BE2C (cell line): ENCODE results near the gene NCOA7.
"Not testable (repeated sequence)": the region's sequence is repeated elsewhere in the genome, so short reads cannot be mapped to it uniquely, and the experiment has no call there.

Experiments
- DNase-seq: peaks from one replicate; pipeline ENCODE4 v3.0.0-alpha.2; 2020
- H3K27me3 ChIP-seq: fragments of 250-450 bp; sonication (Bioruptor Pico); 2 replicates; pipeline ENCODE4 v1.5.1; 2020; ENCODE audit warnings: mild to moderate bottlenecking
- H3K36me3 ChIP-seq: fragments of 250-450 bp; sonication (Bioruptor Pico); 2 replicates; pipeline ENCODE4 v1.5.1; 2020; ENCODE audit warnings: mild to moderate bottlenecking
- H3K4me1 ChIP-seq: fragments of 250-450 bp; sonication (Bioruptor Pico); 2 replicates; pipeline ENCODE4 v1.5.1; 2020
- H3K4me3 ChIP-seq: 2 replicates; pipeline ENCODE4 v1.5.1; 2011; ENCODE audit warnings: low read depth, low read length
- H3K9me3 ChIP-seq: fragments of 250-450 bp; sonication (Bioruptor Pico); 2 replicates; pipeline ENCODE4 v1.5.1; 2020
- TF ChIP-seq, protein P1 (sequence below): IDR thresholded peaks from 2 replicates; pipeline ENCODE4 v1.5.1; 2012; ENCODE audit warnings: mild to moderate bottlenecking, low read depth, low read length

The NCOA7 gene

DNA sequence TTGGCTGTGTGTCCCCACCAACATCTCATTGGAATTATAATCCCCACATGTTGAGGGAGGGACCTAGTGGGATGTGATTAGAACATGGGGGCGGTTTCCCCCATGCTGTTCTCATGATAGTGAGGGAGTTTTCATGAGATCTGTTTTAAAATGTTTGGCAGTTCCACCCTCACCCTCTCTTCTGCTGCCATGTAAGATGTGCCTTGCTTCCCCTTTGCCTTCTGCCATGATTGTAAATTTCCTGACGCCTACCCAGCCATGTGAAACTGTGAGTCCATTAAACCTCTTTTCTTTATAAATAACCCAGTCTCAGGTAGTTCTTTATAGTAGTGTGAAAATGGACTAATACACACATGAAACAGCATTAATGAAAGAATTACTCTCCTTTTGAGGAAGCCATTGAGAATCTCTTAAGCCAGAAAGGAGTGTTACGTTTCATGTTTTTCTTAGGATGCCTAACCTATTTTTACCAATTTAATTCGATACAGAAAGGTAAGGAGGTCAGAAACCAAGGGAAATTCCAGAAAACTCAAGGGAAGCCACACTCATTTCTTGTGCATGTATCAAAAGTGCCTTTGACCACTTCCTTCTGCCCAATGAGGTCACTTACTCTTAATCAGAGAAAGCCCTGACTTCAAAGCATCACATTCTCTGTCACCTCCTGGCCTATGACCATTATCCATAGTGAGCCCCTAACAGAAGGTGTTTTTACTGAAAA, 141.1 kb downstream of the NCOA7 start:
- Histone ChIP-seq H3K4me1 (no peaks in the 10 kb centered on the region), H3K9me3 (no peaks in the 10 kb centered on the region), H3K27me3 (no peaks in the 10 kb centered on the region), H3K36me3 (peaks cover 49% of the 10 kb centered on the region), H3K4me3 (no peak overlapping the region)
- DNase-seq: no peak
- TF ChIP-seq, protein P1, sequence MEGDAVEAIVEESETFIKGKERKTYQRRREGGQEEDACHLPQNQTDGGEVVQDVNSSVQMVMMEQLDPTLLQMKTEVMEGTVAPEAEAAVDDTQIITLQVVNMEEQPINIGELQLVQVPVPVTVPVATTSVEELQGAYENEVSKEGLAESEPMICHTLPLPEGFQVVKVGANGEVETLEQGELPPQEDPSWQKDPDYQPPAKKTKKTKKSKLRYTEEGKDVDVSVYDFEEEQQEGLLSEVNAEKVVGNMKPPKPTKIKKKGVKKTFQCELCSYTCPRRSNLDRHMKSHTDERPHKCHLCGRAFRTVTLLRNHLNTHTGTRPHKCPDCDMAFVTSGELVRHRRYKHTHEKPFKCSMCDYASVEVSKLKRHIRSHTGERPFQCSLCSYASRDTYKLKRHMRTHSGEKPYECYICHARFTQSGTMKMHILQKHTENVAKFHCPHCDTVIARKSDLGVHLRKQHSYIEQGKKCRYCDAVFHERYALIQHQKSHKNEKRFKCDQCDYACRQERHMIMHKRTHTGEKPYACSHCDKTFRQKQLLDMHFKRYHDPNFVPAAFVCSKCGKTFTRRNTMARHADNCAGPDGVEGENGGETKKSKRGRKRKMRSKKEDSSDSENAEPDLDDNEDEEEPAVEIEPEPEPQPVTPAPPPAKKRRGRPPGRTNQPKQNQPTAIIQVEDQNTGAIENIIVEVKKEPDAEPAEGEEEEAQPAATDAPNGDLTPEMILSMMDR: no peak

DNA sequence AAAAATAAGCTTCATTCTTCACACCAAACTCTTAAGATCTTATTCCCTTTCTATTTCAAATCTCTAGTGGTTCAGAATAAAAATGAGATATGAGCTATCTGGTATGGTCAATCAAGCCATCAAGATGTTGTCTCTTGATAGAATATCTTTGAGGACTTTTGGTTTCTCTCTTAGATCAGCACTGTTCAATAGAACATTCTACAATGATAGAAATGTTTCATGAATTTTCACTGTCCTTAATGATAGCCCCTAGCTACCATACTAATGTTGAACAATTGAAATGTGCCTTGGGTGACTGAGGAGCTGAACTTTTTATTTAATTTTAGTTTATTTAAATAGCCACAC, 141.7 kb downstream of the NCOA7 start:
- Histone ChIP-seq H3K27me3 (no peaks in the 10 kb centered on the region), H3K4me3 (no peak overlapping the region), H3K4me1 (no peaks in the 10 kb centered on the region), H3K9me3 (no peaks in the 10 kb centered on the region), H3K36me3 (peaks cover 44% of the 10 kb centered on the region)
- TF ChIP-seq, protein P1: no peak
- DNase-seq: no peak

DNA sequence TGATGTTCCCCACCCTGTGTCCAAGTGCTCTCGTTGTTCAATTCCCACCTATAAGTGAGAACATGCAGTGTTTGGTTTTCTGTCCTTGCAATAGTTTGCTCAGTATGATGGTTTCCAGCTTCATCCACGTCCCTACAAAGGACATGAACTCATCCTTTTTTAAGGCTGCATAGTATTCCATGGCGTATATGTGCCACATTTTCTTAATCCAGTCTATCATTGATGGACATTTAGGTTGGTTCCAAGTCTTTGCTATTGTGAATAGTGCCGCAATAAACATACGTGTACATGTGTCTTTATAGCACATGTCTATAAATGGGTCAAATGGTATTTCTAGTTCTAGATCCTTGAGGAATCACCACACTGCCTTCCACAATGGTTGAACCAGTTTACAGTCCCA, 144.8 kb downstream of the NCOA7 start:
- not testable (repeated sequence) for H3K9me3 ChIP-seq, H3K4me3 ChIP-seq, H3K4me1 ChIP-seq, H3K27me3 ChIP-seq, DNase-seq
- H3K36me3 ChIP-seq: peaks cover 19% of the 10 kb centered on the region

DNA sequence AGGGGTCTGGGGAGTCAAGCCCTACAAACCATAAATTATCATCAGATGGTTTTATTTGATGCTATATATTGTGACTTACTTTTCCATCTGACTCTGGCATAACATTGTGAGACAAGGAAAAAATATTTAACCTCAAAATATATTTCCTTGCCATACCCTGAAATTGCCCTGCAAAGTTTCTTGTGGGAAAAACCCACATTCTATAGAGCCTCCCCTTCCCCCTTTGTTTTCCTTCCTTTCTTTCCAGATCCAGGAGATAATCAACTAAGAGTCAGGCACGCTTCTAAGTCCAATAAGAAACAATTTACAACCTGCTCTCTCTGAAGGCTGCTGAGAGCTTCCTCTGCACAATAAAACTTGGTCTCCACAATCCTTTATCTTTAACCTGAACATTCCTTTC, 148.3 kb downstream of the NCOA7 start:
- H3K36me3 ChIP-seq: no peaks in the 10 kb centered on the region
- H3K4me1 ChIP-seq: no peaks in the 10 kb centered on the region
- no peaks in the 10 kb centered on the region for H3K27me3 ChIP-seq
- no peak for DNase-seq
- H3K9me3 ChIP-seq: no peaks in the 10 kb centered on the region
- no peak overlapping the region for H3K4me3 ChIP-seq
- TF ChIP-seq, protein P1: no peak

DNA sequence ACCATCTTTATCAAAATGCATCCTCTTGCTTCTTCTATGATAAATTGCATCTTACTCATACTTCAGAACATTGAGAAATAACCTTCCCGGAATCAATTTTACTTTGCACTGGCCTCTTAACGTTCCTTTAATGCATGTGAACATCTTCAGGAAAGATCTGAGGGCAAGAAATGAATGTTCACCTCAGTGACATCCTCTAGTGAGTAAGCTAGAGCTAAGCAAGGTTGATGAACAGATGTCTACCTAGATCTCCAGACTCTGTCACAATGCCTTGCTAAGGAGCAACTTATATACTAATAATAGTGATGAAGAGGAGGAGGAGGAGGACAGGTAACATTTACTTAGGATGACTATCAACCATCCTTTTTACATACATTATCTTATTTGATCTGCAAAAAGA, 149.0 kb downstream of the NCOA7 start:
- DNase-seq: no peak
- H3K4me1 ChIP-seq: no peaks in the 10 kb centered on the region

DNA sequence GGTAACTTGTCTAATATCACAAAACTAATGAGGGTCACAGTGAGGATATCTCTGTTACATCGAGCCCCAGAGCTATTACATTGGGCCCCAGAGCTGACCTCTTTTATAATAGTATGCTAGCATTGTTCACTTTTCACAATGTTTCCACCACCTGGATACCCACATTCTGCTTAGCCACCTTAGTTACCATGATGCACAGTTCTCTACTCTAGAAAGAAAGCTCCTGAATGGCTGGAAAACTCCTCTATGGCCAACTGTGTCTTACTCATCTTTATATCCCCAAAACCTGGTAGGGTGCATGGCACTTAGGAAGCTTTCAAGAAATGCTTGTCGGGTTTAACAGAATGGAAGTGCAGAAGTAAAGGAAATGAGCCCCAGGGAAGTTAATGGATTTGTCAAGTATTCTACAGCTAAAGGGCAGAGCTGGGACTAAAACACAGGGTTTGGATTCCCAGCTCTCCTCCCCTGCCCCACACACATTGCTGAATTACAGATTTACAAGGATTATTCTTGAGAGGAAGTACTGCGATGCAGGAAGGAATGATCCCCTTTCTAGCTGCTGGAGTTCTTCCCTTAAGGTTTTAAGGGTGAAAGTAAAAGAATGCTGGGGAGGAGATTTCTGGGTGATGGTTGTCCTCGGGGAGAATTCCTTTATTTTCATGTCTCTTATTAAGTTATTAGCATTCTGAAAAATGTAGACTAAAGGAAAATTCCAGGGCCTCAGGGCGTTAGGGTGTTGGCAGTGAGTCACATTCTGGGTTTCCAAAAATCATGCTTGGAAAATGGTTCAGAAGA, 149.7 kb downstream of the NCOA7 start:
- Histone ChIP-seq H3K9me3 (no peaks in the 10 kb centered on the region), H3K4me3 (no peak overlapping the region), H3K4me1 (no peaks in the 10 kb centered on the region), H3K27me3 (no peaks in the 10 kb centered on the region), H3K36me3 (no peaks in the 10 kb centered on the region)
- TF ChIP-seq, protein P1: no peak
- no peak for DNase-seq

More for the DNA sequence above, 149.0 kb downstream of the NCOA7 start:
- Histone ChIP-seq H3K36me3 (no peaks in the 10 kb centered on the region), H3K27me3 (no peaks in the 10 kb centered on the region), H3K4me3 (no peak overlapping the region), H3K9me3 (no peaks in the 10 kb centered on the region)
- TF ChIP-seq, protein P1: no peak
